A549 (cell line): Measurements from ENCODE around the gene ADAD2. TPM values are rescaled to one million over a fixed set of nuclear protein-coding genes. Genes with fewer than 3 reads are reported as not detected.

Source experiments
- ATAC-seq, 2 experiments: fragments of 200-7000 bp in 1 of 2; fragments of >200 bp in 1 of 2; cut with Nextera tagmentation in 1 of 2; cut with Tn5 transposase in 1 of 2; 3 replicates each; pipeline versions ENCODE4 v1.8.0 to v1.9.1; 2018 to 2020; ENCODE audit warnings: mild to moderate bottlenecking in 1 of 2, moderate library complexity in 1 of 2
- CTCF ChIA-PET: fragments of 300-600 bp; sonication (Branson Sonifier 250); formaldehyde crosslinking; extraction: SDS; loops from one replicate; lab custom pipeline; 2021; ENCODE audit warnings: antibody characterized with exemption, inconsistent platforms; lab: Yijun Ruan, JAX
- POLR2A ChIA-PET: fragments of 350-600 bp; formaldehyde crosslinking; extraction: SDS; loops from one replicate; lab custom pipeline; 2021; ENCODE audit warnings: antibody characterized with exemption, inconsistent platforms; lab: Yijun Ruan, JAX
- DNase-seq, 2 experiments: peaks; one replicate each; pipeline versions ENCODE4 v3.0.0 to v3.0.0-alpha.2; 2011 to 2016; ENCODE audit warnings: low read depth in 1 of 2, low spot score in 1 of 2
- FAIRE-seq: peaks from 2 replicates; lab custom pipeline; 2011; peaks lifted over from hg19 to GRCh38; lab: Jason Lieb, UNC
- H3K27ac ChIP-seq, 2 experiments: fragments of >200 bp; sonication (Bioruptor Twin); formaldehyde crosslinking; 3 replicates each; pipeline ENCODE4 v1.5.1; 2016 to 2017
- H3K4me1 ChIP-seq: fragments of >200 bp; sonication (Bioruptor Twin); formaldehyde crosslinking; 3 replicates; pipeline ENCODE4 v1.6.1; 2016
- H3K4me2 ChIP-seq: fragments of >200 bp; sonication (Bioruptor Twin); formaldehyde crosslinking; 3 replicates; pipeline ENCODE4 v1.6.1; 2016
- H3K4me3 ChIP-seq: fragments of >200 bp; sonication (Bioruptor Twin); formaldehyde crosslinking; 3 replicates; pipeline ENCODE4 v1.5.1; 2016
- H3K9me3 ChIP-seq: fragments of >200 bp; sonication (Bioruptor Twin); formaldehyde crosslinking; 3 replicates; pipeline ENCODE4 v1.6.1; 2016
- CBX2 ChIP-seq: fragments of 200-600 bp; sonication (generic); IDR thresholded peaks from 2 replicates; pipeline ENCODE4 v1.6.1; 2016; ENCODE audit warnings: low read depth, mild to moderate bottlenecking, borderline replicate concordance
- EP300 ChIP-seq, 2 experiments: fragments of >200 bp; sonication (Bioruptor Twin); formaldehyde crosslinking; IDR thresholded peaks; 2 replicates in 1 of 2; 3 replicates in 1 of 2; pipeline ENCODE4 v1.6.1; 2016 to 2017
- FOSL2 ChIP-seq, 2 experiments: fragments of 450-650 bp in 1 of 2; fragments of >200 bp in 1 of 2; sonication (Bioruptor Twin) in 1 of 2; formaldehyde crosslinking; IDR thresholded peaks; 2 replicates each; pipeline versions ENCODE4 v1.5.0 to v1.6.1; 2016 to 2020; ENCODE audit warnings: mild to moderate bottlenecking in 1 of 2, moderate library complexity in 1 of 2
- HMGXB4 ChIP-seq: fragments of 250-450 bp; sonication (Bioruptor Pico); IDR thresholded peaks from 2 replicates; pipeline ENCODE4 v1.5.0; 2021; ENCODE audit warnings: mild to moderate bottlenecking, moderate library complexity, borderline replicate concordance
- HOXA7 ChIP-seq: fragments of 250-450 bp; sonication (Bioruptor Pico); IDR thresholded peaks from 2 replicates; pipeline ENCODE4 v1.5.0; 2020; ENCODE audit warnings: mild to moderate bottlenecking, moderate library complexity
- JUN ChIP-seq, 2 experiments: fragments of >200 bp; sonication (Bioruptor Twin); formaldehyde crosslinking; IDR thresholded peaks; 2 replicates in 1 of 2; 3 replicates in 1 of 2; pipeline ENCODE4 v1.6.1; 2016 to 2017
- KDM1A ChIP-seq: fragments of 200-600 bp; sonication (generic); IDR thresholded peaks from 2 replicates; pipeline ENCODE4 v1.6.1; 2016; ENCODE audit warnings: low read depth, mild to moderate bottlenecking
- MAFK ChIP-seq: fragments of 450-650 bp; IDR thresholded peaks from 2 replicates; pipeline ENCODE4 v1.6.1; 2014; ENCODE audit not compliant: partially characterized antibody
- MAX ChIP-seq: IDR thresholded peaks from 2 replicates; pipeline ENCODE4 v1.6.1; 2012
- NPAS2 ChIP-seq: fragments of 250-450 bp; sonication (Bioruptor Pico); IDR thresholded peaks from 2 replicates; pipeline ENCODE4 v1.8.0; 2022; ENCODE audit warnings: mild to moderate bottlenecking, moderate library complexity, borderline replicate concordance
- POLR2A ChIP-seq: IDR thresholded peaks from 2 replicates; pipeline ENCODE4 v1.6.1; 2012; ENCODE audit warnings: mild to moderate bottlenecking, low read length
- SMC3 ChIP-seq: fragments of >200 bp; sonication (Bioruptor Twin); formaldehyde crosslinking; IDR thresholded peaks from 3 replicates; pipeline ENCODE4 v1.6.1; 2018; ENCODE audit warnings: inconsistent platforms
- ZC3H11A ChIP-seq: fragments of 450-650 bp; IDR thresholded peaks from 2 replicates; pipeline ENCODE4 v1.6.1; 2014; ENCODE audit warnings: antibody characterized with exemption, mild to moderate bottlenecking
- WGBS: methylation state at CpG from one replicate; pipeline ENCODE4 v1.1.6; 2017; ENCODE audit errors: missing lambda C conversion rate; 5-methylcytosine and 5-hydroxymethylcytosine counted together
- polyA plus RNA-seq, 4 experiments: library from polyadenylated mRNA; depleted of rRNA in 3 of 4; stranded (reverse); fragments of >200 nt; fragmentation: RNase III in 1 of 4; extraction: RNeasy Plus Mini Kit Qiagen cat#74134 plus additional on column Dnase treatment in 1 of 4; gene quantifications; 2 replicates in 3 of 4; 3 replicates in 1 of 4; pipeline ENCODE4 v1.2.3, GENCODE V29; 2011 to 2017

Gene ADAD2
- polyA plus RNA-seq, 2 of the 4 experiments (the other 2 are of a cell fraction) = not detected

- FAIRE-seq = no peak
- peaks cover 20% of the 10 kb centered on the region for H3K4me1 ChIP-seq
- DNase-seq = no peak
- TF ChIP-seq ZC3H11A (no peak), EP300 (IDR thresholded peaks at IDR 0.05) (no peak), POLR2A (no peak), HOXA7 (CRISPR knock-in tag) (no peak), MAX (no peak), JUN (IDR thresholded peaks at IDR 0.05) (no peak), HMGXB4 (CRISPR knock-in tag) (no peak)
- TF ChIP-seq, all 56 proteins: peak for 0
- peak overlapping the region in 1 of 2 experiments; percentile 92; a peak in 3 of 6 replicates for H3K27ac ChIP-seq
- 79% methylated on average over 8 of the region's 8 CpGs for WGBS
- no peak overlapping the region for H3K4me3 ChIP-seq
- POLR2A ChIA-PET = no interaction called here
- no peak overlapping the region for H3K4me2 ChIP-seq
- no peak for ATAC-seq
- no peaks in the 10 kb centered on the region for H3K9me3 ChIP-seq
- CTCF ChIA-PET = interaction anchor here (0.6 to 2.6 kb wide), 7 partner anchors 8 to 396 kb away, joined by 3 to 13 read pairs (median 3); partner anchors contain the start of gene TAF1C
These were observed 35.1 kb downstream of the ADAD2 start for GRCh38 chr16:84226026-84226425.

GRCh38 chr16:84227548-84227947 is 36.6 kb downstream of the ADAD2 start:
- Histone ChIP-seq H3K4me3 (no peak overlapping the region), H3K4me1 (peaks cover 20% of the 10 kb centered on the region), H3K4me2 (peak overlapping the region; percentile 66), H3K9me3 (no peaks in the 10 kb centered on the region), H3K27ac (peak overlapping the region; percentile 83 to 92)
- WGBS = 90% methylated on average over 6 of the region's 6 CpGs
- ChIA-PET CTCF (interaction anchor here (1.8 to 2.6 kb wide), 2 partner anchors 41 to 50 kb away, joined by 4 to 13 read pairs; partner anchors contain the start of gene TAF1C), POLR2A (interaction anchor here (1.0 to 1.2 kb wide), 3 partner anchors 21 to 110 kb away, joined by 3 to 6 read pairs (median 3); partner anchors contain the start of gene MBTPS1)
- FAIRE-seq (no peak), ATAC-seq (no peak), DNase-seq (no peak)
- no peak for TF ChIP-seq CBX2
- 0 out of 2 replicates have a peak, but pooled peaks have one; percentile 26 for TF ChIP-seq KDM1A
- TF ChIP-seq HMGXB4 (CRISPR knock-in tag) = no peak
- TF ChIP-seq NPAS2 (CRISPR knock-in tag) = no peak

- POLR2A ChIA-PET = interaction anchor here (0.5 to 1.2 kb wide), 5 partner anchors 20 to 272 kb away, joined by 3 to 6 read pairs (median 3); partner anchors contain the start of gene MBTPS1
- ATAC-seq = peak; percentile 89 to 94
- H3K4me2 ChIP-seq = peak overlapping the region; percentile 66
- TF ChIP-seq MAFK = peak; percentile 81
- TF ChIP-seq SMC3 = no peak
- peak; percentile 66 for TF ChIP-seq FOSL2 (IDR thresholded peaks at IDR 0.05)
- TF ChIP-seq FOSL2 (CRISPR knock-in tag; IDR thresholded peaks at IDR 0.05) = peak; percentile 91
- peak in 1 of 2 experiments; percentile 39; a peak in 2 of 5 replicates for TF ChIP-seq JUN (IDR thresholded peaks at IDR 0.05)
- TF ChIP-seq HMGXB4 (CRISPR knock-in tag) = no peak
- peak; percentile 66 for TF ChIP-seq MAX
- WGBS = 8% methylated on average over 14 of the region's 18 CpGs
- no peak overlapping the region for H3K4me3 ChIP-seq
- peak overlapping the region; percentile 83 to 92 for H3K27ac ChIP-seq
- no peak for FAIRE-seq
- peak; percentile 79 to 93 for DNase-seq
- CTCF ChIA-PET = interaction anchor here (1.8 kb wide), 1 partner anchor 49 kb away, joined by 4 read pairs; no protein-coding TSS in a partner anchor
- no peaks in the 10 kb centered on the region for H3K9me3 ChIP-seq
- peaks cover 20% of the 10 kb centered on the region for H3K4me1 ChIP-seq
These were observed 37.4 kb downstream of the ADAD2 start for GRCh38 chr16:84228256-84228838.
